GM21360 (cell line): ENCODE measurements around the gene CRHR1.

Experiments used
- ATAC-seq: cut with Tn5 transposase; IDR thresholded peaks from one replicate; pipeline ENCODE4 v1.9.1; 2021; ENCODE audit warnings: mild to moderate bottlenecking, moderate library complexity; ENCODE audit not compliant: unreplicated experiment

CRHR1 gene

DNA sequence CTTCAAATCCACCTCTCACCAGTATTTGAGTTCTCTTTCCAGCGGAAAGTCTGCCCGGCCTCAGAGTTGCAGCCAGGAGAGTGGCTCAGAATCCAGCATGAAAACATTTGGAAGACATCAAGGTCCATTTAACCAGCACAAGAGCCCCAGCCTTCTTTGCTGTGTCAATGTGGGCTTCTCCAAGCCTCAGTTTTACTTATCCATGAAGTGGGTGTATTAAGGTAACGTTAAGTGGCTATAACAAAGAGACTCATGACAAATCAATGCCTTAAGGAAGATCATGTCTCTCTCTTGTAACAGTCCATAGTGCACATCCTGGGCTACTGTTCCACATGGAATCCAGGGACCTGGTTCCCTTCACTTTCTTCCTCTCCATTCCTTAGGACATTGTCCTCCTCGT lies 59.6 kb downstream of the CRHR1 start:
- no peak for ATAC-seq

DNA sequence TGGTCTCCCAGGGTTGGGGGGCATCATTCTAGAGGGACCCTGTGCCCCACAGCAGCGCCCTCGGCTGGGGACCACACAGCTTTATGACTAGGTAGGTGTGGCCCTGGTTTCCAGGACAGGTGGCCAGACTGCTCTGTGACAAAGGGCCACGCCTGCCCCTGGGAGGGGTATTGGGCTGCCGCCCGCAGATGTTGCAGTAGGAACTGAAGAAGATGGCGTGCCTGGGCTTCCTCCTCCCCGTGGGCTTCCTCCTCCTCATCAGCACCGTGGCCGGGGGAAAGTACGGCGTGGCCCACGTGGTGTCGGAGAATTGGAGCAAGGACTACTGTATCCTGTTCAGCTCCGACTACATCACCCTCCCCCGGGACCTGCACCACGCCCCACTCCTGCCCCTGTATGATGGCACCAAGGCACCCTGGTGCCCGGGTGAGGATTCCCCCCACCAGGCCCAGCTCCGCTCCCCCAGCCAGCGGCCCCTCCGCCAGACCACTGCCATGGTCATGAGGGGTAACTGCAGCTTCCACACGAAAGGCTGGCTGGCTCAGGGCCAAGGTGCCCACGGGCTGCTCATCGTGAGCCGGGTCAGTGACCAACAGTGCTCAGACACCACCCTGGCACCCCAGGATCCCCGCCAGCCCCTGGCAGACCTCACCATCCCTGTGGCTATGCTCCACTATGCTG lies 60.7 kb downstream of the CRHR1 start, which contains the start of gene SPPL2C:
Gene SPPL2C, plus strand, starts transcription at position 187 of the 681 bp plus-strand sequence. Its CDS starts 26 bp downstream, at position 213.
- ATAC-seq = no peak

DNA sequence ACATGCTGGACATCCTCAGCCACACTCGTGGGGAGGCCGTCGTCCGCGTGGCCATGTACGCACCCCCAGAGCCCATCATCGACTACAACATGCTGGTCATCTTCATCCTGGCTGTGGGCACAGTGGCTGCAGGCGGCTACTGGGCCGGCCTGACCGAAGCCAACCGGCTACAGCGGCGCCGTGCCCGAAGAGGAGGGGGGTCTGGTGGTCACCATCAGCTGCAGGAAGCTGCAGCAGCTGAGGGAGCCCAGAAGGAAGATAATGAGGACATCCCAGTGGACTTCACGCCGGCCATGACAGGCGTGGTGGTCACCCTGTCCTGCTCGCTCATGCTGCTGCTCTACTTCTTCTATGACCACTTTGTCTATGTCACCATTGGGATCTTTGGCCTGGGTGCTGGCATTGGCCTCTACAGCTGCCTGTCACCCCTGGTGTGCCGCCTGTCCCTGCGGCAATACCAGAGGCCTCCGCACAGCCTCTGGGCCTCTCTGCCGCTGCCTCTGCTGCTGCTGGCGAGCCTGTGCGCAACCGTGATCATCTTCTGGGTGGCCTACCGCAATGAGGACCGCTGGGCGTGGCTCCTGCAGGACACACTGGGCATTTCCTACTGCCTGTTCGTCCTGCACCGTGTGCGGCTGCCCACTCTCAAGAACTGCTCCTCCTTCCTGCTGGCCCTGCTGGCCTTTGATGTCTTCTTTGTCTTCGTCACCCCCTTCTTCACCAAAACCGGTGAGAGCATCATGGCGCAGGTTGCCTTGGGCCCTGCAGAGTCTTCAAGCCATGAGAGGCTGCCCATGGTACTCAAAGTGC lies 61.5 kb downstream of the CRHR1 start:
- ATAC-seq = no peak

DNA sequence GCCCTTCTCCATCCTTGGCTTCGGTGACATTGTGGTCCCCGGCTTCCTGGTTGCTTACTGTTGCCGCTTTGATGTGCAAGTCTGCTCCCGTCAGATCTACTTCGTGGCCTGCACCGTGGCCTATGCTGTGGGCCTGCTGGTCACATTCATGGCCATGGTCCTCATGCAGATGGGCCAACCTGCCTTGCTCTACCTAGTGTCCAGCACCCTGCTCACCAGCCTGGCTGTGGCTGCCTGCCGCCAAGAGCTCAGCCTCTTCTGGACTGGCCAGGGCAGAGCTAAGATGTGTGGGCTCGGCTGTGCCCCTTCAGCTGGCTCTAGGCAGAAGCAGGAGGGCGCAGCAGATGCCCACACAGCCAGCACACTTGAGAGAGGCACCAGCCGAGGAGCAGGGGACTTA lies 62.1 kb downstream of the CRHR1 start:
- no peak for ATAC-seq

DNA sequence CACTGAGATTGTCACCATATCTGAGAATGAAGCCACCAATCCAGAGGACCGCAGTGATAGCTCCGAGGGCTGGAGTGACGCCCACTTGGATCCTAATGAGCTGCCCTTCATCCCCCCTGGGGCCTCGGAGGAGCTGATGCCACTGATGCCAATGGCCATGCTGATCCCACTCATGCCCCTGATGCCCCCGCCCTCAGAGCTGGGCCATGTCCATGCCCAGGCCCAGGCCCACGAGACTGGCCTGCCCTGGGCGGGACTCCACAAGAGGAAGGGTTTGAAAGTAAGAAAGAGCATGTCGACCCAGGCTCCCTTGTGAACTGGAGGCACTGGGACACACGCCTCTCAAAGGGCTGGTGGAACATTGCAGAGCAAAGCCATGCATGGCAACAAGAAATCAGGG lies 62.5 kb downstream of the CRHR1 start:
- no peak for ATAC-seq

DNA sequence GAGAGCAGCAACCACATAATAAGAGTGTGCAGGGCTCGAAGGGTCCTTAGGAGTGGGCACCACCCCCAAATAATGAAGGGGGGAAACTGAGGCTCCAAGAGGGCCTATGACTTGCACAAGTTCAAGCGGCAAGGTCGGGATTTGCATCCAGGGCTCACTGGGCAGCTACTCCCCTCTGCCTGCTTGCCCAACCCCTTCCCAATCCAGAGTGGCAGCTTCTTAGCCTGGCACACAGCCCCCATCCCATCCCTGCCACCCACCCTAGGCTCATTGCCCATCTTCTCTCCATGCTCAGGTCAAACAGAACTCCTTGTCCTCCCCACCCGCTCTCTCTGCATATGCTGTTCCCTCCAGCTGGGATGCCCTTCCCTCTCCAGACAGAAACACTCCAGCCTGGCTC lies 63.0 kb downstream of the CRHR1 start:
- no peak for ATAC-seq

DNA sequence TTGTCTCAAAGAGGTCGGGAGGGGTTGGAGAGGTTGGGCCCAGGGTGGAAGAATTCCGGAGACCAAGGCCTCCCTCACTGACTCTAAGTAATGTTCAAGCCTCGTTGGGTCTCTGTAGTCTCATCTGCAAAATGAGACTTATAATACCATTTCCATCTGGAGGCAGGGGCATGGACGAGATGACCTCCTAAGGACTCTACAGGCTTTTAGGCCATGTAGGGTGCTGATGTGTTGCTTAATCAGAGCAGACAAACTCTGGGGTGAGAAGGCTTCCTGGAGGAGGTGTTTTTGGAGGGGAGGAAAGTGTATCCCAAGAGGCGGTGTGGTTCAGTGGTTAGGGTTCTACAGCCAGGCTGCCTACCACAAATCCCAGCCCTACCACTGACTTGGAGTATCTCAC lies 63.6 kb downstream of the CRHR1 start:
- ATAC-seq = no peak

DNA sequence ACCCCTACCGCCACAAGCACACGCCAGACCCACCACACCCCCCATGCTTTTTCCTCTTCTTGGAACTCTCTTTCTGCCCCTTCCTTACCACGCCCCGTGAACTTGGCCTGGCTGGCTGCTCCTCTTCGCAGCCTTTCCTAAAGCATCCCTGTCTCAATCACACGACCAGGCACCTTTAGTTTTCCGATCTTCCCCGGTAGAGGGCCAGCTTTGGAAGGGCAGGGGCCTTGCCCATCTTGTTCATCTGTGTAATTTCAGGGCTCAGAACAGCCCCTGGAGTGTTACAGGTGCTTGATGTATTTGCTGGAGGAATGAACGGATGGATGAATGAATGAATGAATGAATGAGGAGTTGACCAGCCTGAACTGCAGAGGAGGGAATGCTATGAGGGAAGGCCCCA lies 64.3 kb downstream of the CRHR1 start:
- no peak for ATAC-seq

DNA sequence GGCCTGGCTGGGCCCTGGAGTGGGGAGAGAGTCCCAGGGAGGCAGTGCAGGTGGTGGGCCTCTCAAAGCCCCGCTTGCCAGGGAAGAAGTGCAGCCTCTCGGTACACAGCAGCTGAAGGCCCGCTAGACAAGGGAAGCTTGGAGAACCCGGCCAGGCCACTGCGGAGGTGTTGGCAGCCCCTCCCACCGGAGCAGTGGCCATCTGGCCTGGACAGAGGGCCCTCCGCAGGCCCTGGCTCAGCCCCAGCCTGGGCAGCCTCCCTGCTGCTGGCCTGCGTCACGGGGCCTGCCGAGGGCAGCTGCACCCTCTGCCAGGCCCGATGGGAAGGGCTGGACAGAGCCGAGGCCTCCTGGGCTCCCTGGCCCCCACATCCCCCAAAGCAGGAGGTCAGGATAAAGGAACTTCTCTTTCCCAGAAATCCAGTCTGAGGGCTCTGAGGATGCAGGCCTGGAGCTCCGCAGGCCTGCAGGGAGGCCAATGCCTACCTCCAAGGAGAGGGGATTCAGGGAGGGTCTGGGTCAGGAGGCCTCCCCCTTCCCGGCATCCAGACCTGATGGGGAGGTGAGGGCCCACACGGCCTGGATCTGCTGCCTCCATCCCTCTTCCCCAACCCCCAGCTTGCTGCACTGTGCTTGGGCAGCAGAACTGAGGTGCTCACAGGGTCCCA lies 64.9 kb downstream of the CRHR1 start:
- ATAC-seq = no peak

DNA sequence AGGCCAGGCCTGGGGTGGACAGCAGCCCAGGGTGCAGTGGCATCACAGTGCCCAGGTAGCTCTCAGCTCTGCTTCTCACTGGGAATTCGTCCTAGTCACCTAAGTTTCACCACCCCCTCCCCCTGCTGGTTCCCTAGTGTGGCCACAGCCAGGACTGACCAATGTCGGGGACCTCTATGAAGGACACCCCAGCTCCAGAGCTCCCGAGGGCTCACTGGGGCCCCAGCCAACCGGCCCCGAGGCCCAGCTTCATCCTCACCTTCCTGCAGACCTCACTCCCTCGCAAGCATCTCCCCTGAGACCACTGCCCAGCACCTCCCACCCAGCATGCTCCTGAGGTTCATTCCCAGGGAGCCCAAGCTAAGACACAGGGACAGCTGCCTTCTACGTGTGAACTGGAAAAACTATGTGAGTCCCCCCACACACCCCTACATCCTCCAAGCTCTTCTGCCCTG lies 65.4 kb downstream of the CRHR1 start:
- ATAC-seq = no peak

DNA sequence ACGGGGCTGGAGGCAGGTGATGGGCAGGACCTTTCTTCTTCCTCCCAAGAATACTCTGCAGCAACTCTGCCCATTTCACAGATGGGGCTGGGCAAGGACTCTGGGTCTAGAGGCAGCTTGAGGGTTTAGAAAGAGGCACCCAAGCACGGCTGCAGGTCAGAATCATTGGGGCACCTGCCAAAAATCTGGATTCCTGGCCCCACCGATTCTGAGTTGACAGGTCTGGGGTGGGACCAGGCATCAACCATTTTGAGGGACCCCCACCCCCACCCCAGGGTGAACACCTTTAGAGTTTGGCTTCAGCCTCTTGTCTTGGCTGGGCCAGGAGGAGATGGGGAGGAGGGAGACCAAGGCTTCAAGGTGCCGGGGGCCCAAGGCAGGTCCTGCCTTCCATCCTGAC lies 65.9 kb downstream of the CRHR1 start:
- ATAC-seq = no peak

DNA sequence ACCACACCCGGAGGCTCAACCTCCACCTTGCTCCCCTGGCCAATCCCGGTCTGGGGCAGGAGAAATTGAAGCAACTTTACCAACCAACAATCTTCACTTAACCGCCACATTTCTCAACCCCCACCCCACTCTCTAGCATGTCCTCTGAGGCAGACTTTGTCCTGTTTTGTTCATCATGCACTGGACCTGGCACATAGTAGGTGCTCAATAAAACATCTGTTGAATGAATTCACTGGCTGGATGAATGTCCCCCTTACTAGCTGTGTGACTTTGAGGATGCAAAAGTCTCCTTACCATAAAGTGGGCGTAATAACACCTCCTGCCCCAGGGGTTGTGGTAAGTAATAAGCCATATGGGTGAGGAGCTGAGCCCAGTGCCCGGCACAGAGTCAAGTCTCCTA lies 66.3 kb downstream of the CRHR1 start:
- no peak for ATAC-seq

DNA sequence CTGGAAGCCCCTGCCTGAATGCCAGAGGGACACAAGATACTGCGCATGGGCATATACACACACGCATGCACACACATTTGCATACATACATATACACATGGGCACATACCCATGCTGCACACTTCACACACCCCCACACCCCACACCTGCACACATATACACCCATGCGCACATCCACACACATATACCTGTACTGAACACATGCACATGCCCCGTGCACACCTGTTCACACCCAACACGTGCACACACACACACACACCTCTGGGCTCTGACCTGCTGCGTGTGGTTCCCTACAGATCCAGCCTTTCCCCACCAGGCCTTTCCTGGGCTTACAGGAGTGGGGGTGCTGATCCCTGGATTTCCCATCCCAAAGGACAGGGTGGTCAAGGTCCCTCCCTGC lies 66.9 kb downstream of the CRHR1 start:
- no peak for ATAC-seq

DNA sequence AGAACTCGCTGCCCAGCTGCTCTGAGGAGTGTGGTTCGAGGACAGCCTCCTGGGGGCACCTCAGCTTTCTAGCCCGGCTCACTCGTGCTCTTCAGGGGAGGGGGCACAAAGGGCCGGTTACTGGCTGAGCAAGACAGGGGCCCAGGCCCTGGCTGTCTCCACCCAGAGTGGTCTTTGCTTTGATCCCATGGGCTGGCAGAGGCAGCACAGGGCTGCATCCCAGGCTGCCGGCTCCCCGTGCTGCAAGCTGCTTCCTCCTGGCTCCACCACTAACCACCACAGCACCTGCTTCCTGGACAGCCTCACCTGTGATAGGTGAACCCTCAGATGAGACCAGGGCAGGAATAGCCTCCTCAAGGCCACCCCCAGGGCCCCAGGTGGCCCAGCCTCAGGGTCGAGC lies 67.3 kb downstream of the CRHR1 start:
- no peak for ATAC-seq

DNA sequence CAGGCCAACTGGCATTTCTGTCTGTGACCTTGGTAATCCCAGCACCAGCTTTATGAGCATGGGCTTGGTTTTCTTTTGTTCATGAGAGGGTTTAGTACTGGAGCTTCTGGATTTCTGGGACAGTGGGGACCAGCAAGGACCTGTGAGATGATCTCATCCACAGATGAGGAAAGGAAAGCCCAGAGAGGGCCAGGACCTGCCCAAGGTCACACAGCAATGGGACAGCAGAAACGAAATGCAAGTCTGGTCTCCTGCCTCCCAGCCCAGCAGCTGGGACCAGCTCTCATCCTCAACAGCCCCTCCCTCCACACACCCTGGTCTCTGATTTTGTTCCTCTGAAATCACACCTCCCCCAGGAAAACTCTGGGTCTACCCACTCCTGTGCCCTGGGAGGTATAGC lies 67.8 kb downstream of the CRHR1 start:
- no peak for ATAC-seq

DNA sequence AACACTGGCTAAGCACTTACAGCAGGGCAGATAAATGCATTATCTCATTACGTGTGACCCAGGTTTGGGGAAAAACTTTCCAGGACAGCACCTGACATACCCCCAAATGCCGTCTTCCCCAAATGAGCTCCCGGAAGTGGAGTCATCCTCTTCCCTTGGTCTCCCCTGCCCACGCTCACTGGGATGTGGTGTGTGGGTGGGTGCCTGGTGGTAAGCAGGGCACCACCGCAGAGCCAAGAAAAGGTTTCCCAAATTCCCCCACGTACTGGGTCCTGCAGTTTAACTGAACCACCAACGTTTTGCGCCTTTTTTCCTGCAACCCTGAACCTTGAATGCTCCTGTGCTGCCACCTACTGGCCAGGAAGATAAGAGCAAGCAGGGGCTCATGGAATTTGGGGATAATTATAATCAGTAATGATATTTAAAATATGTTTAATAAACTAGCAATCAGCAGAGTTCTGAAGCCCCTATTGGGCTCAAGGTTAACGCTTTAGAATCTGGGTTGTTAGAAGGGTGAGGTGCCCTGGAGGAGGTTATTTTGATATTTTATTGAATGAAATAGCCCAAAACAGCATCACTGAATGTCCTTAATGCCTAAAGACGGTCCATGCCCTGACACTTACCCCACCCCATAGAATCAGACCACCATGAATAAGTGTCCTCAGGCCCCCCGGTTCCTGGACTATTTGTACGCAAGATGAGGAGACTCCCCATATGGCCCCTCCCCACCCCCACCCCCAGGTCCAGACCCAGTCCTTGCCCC lies 68.6 kb downstream of the CRHR1 start:
- no peak for ATAC-seq

DNA sequence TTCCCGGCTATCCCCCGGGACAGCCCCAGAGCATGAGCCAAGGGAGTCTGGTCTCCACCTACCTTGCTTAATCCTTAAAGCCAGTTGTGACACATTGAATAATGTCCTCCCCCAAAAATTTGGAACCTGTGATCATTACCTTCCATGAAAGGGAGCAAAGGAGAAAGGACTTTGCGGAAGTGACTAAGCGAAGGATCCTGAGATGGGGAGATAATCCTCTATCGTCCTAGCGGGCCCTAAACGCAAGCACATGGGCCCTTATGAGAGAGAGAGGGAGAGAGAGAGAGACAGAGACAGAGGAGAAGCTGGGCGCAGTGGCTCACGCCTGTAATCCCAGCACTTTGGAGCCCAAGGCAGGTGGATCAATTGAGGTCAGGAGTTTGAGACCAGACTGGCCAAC lies 70.1 kb downstream of the CRHR1 start:
- no peak for ATAC-seq

DNA sequence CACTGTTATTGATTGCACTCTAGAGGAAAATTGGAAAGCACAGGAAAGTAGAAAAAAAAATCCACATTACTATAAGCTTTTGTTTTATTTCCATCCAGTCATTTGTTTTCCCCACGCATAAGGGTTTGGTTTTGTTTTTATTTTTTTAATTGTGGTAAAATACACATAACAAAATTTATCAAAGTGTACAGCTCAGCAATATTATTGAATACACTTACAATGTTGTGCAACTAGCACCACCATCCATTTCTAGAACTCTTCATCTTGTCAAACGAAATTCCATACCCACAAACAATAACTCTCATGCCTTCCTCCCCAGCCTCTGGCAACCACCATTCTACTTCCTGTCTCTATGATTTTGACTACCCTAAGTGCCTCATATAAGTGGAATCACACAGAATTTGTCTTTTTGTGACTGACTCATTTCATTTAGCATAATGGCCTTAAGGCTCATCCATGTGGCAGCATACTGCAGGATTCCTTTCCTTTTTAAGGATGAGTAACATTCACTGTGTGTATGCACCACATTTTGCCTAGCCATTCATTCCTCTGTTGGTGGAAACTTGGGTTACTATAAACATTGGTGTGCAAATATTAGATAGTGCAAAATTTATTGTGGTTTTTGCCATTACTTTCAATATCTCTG lies 71.7 kb downstream of the CRHR1 start:
- no peak for ATAC-seq

DNA sequence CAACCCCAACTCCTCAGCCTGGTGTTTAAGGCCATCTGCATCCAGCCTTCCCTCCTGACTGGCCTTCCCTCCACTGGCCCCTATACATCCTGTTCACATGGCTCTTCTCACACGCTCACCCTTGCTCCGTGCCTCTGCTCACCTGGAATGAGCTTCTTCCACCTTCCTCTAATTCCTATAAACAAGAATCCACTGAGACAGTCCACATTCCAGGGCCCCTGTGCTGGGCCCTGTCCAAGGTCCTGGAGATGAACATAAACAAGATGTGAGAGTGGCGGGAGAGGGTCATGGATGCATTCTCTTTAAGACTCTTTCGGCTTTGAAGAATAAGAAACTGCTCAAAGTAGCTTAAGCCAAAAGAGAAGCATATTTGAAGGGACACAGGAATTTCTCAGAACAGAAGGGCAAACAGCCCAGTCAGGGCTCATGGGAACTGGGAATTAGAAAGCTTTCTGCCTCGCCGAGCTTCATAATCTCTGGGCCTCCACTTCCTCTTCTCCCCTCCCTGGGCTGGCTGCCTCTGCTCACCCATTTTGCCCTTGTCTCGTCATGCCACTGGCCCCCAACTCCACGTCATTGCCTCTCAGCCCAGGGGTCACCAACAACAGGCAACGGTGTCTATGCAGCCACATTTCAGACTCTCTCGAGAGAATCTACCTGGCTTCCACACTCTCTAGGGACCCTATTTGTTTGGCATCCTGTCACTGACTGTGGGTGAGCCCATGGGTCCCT lies 74.0 kb downstream of the CRHR1 start:
- no peak for ATAC-seq

DNA sequence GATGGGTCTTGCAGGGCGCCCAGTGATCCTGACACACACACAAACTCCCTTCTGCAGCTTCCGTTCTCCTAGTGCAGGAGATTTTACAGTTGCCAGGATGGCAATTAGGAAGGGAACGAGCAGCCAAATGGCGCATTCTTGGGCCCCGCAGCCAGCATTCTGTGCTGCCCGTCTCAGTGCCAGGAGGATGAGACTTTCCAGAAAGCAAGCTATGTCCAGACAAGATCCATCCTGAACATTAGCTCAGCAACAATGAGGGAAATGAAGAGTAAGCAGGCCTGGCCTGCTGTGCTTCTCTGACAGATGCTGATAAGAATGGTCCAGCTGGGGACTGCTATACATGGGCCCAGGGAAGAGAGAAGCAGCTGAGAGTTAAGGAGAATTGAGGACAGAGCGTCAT lies 77.0 kb downstream of the CRHR1 start:
- no peak for ATAC-seq
